Stimulated activated CD4-positive, alpha-beta T cell treated with anti-CD3 and anti-CD28 coated beads, Interleukin-12 subunit alpha, Interleukin-12 subunit beta, amount 100 ng/mL, for 4 hours (primary cell): ENCODE measurements around the gene KRTAP10-8.
"Not testable (repeated sequence)": the region's sequence is repeated elsewhere in the genome, so short reads cannot be mapped to it uniquely, and the experiment has no call there.

ENCODE experiments used
- DNase-seq: peaks from one replicate; pipeline ENCODE4 v3.0.0-alpha.2; 2020

KRTAP10-8 gene

DNA sequence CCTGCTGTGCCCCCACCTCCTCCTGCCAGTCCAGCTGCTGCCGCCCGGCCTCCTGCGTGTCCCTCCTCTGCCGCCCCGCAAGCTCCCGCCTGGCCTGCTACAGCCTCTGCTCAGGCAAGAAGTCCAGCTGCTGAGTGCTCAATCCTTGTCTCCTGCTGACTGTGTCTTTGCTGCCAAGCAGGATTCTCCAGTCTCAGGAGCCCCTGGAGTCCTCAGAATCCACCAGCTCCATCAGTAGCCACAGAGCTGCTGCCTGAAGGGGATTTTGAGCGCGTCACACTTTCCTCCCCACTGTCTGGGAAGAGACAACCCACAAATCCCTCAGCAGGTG is 35.3 kb downstream of the KRTAP10-8 start:
- DNase-seq = no peak

- no peak for DNase-seq
Measured at GRCh38 chr21:44648557-44649311, 36.9 kb downstream of the KRTAP10-8 start.

- DNase-seq = no peak
Measured at GRCh38 chr21:44649521-44650100, 37.7 kb downstream of the KRTAP10-8 start.

DNA sequence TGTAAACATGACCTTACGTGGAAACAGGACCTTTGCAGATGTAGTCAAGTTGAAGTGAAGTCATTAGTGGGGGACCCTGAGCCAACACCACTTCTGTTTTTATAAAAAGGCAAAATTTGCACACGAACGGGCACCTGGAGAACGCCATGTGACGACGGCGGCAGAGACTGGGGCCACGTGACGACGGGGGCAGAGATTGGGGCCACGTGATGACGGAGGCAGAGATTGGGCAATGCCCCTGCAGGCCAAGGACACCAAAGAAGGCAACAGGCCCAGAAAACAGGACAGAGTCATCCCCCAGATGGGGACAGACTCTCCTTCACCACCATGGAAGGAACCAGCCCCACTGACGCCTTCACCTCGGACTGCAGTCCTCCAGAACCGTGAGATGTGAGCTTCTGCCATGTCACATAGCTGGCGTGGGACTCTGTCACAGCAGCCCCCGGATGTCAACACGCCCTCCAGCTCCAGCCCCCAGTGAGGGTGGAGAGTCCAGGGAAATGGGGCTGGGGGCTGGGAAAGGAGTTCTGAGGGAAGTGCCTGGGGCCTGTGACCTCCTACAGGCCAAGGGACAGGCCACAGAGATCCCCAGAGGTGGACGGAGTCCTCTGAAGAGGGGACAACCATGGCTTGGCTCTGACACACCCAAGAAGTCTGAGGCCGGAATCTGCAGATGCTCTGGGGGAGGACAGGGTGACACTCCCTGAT is 38.5 kb downstream of the KRTAP10-8 start:
- DNase-seq = no peak

- no peak for DNase-seq
Measured at GRCh38 chr21:44650973-44651675, 39.2 kb downstream of the KRTAP10-8 start.

- no peak for DNase-seq
Measured at GRCh38 chr21:44653123-44653522, 41.2 kb downstream of the KRTAP10-8 start.

- DNase-seq = no peak
Measured at GRCh38 chr21:44653656-44654575, 42.0 kb downstream of the KRTAP10-8 start.

- no peak for DNase-seq
Measured at GRCh38 chr21:44654576-44655175, 42.8 kb downstream of the KRTAP10-8 start, which contains the start of gene KRTAP12-4. KRTAP12-4 (minus strand) TSS chr21:44654659; CDS start chr21:44654614, 45 bp downstream.

DNA sequence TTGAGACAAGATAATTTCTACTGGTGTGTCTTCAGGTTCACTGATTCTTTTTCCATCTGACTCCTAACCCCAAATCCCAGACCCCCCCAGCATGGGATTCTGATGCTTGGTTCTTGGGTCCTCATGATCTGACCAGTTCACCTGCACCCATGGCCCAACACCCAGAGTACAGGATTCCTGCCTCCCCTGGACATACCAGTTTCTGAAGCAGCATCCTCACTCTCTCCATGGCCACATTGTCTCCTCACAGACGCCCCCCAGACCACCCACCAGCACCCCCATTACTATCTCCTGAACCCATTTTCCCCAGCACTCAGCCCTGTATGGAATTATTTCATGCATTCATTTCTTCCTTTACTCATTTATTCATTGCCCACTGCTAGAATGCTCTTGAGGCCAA is 45.0 kb downstream of the KRTAP10-8 start:
- DNase-seq = no peak

- DNase-seq = no peak
Measured at GRCh38 chr21:44657635-44658540, 46.0 kb downstream of the KRTAP10-8 start, which contains the start of gene KRTAP12-3. KRTAP12-3 (plus strand) TSS chr21:44657932; CDS start chr21:44657980, 48 bp downstream.

- no peak for DNase-seq
Measured at GRCh38 chr21:44658541-44658910, 46.6 kb downstream of the KRTAP10-8 start.

GRCh38 chr21:44658913-44659595 is 47.2 kb downstream of the KRTAP10-8 start:
- no peak for DNase-seq

- not testable (repeated sequence) for DNase-seq
Measured at GRCh38 chr21:44661567-44661966, 49.7 kb downstream of the KRTAP10-8 start.
